AML-193 (cell line): ENCODE results near the gene TOX3.

ENCODE experiments used
- DNase-seq, 2 experiments: peaks; one replicate each; lab custom pipeline; 2025; lab: John Stamatoyannopoulos, UW

TOX3 gene

GRCh38 chr16:52492789-52493357 is 54.1 kb downstream of the TOX3 start:
- no peak for DNase-seq

GRCh38 chr16:52491216-52491615 is 55.7 kb downstream of the TOX3 start:
- no peak for DNase-seq

- no peak for DNase-seq
Observed at GRCh38 chr16:52489894-52490293, 57.0 kb downstream of the TOX3 start.

GRCh38 chr16:52488837-52489289 is 58.1 kb downstream of the TOX3 start:
- DNase-seq: no peak

GRCh38 chr16:52487849-52488457 is 59.0 kb downstream of the TOX3 start:
- DNase-seq: no peak

- DNase-seq: no peak
Observed at GRCh38 chr16:52480237-52480636, 66.7 kb downstream of the TOX3 start.

- no peak for DNase-seq
Observed at GRCh38 chr16:52476111-52476510, 70.8 kb downstream of the TOX3 start.

- no peak for DNase-seq
Observed at GRCh38 chr16:52474679-52475078, 72.3 kb downstream of the TOX3 start.

GRCh38 chr16:52473096-52473495 is 73.8 kb downstream of the TOX3 start:
- no peak for DNase-seq

GRCh38 chr16:52471650-52472370 is 75.1 kb downstream of the TOX3 start:
- DNase-seq: no peak

- DNase-seq: no peak
Observed at GRCh38 chr16:52470585-52470984, 76.4 kb downstream of the TOX3 start.

- DNase-seq: no peak
Observed at GRCh38 chr16:52469775-52470174, 77.2 kb downstream of the TOX3 start.

GRCh38 chr16:52469091-52469490 is 77.9 kb downstream of the TOX3 start:
- no peak for DNase-seq

- no peak for DNase-seq
Observed at GRCh38 chr16:52467753-52468152, 79.2 kb downstream of the TOX3 start.

GRCh38 chr16:52466994-52467393 is 79.9 kb downstream of the TOX3 start:
- no peak for DNase-seq

- no peak for DNase-seq
Observed at GRCh38 chr16:52465711-52466267, 81.2 kb downstream of the TOX3 start.

- DNase-seq: no peak
Observed at GRCh38 chr16:52463904-52464303, 83.0 kb downstream of the TOX3 start.

GRCh38 chr16:52462816-52463215 is 84.1 kb downstream of the TOX3 start:
- no peak for DNase-seq

GRCh38 chr16:52460639-52461178 is 86.2 kb downstream of the TOX3 start:
- no peak for DNase-seq

- DNase-seq: no peak
Observed at GRCh38 chr16:52456368-52456767, 90.6 kb downstream of the TOX3 start.

- DNase-seq: no peak
Observed at GRCh38 chr16:52455549-52456277, 91.2 kb downstream of the TOX3 start.

- no peak for DNase-seq
Observed at GRCh38 chr16:52453644-52454043, 93.3 kb downstream of the TOX3 start.
